Stimulated activated CD4-positive, alpha-beta T cell treated with anti-CD3 and anti-CD28 coated beads, Interleukin-4, amount 100 ng/mL, for 4 hours (primary cell): ENCODE measurements around the gene HNRNPF.
"Not testable (repeated sequence)": the region's sequence is repeated elsewhere in the genome, so short reads cannot be mapped to it uniquely, and the experiment has no call there.

ENCODE experiments used
- DNase-seq, 2 experiments: peaks; one replicate each; pipeline ENCODE4 v3.0.0-alpha.2; 2020

Gene HNRNPF, protein sequence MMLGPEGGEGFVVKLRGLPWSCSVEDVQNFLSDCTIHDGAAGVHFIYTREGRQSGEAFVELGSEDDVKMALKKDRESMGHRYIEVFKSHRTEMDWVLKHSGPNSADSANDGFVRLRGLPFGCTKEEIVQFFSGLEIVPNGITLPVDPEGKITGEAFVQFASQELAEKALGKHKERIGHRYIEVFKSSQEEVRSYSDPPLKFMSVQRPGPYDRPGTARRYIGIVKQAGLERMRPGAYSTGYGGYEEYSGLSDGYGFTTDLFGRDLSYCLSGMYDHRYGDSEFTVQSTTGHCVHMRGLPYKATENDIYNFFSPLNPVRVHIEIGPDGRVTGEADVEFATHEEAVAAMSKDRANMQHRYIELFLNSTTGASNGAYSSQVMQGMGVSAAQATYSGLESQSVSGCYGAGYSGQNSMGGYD

DNA sequence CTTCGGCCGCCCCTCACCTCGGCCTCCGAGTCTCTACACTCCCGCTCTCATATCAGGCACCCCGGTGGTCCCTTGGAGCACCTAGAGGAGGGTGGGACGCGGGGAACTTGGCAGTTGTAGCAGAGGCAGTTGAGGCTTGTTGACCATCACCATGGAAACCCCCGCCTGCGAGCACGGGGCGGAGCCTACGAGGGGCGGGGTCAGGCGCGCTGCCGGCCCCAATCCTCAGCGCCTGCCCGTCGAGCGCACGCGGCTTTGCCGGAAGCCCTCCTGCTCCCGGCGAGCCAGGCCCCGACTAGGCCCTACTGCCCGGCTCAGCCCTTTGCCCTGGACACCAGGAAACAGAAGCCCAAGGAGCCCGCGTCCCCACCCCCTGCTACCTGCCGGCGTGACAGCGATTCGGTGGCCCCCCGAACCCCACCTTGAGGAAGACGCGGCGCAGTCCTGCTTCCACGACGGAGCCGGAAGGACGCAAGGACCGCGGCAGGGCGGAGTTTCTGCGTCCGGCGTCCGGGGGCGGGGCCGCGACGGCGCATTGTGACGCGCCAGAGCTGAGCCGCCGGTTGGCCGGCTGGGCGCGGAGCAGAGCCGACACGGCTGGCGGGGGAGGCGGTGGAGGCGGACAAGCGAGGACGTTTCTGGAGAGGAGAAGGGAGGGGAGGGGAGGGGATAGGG is at the start of gene HNRNPF:
TSS of gene HNRNPF (minus strand) at position 477 of the 675 bp plus-strand sequence. CDS start 21,302 bp downstream, outside the sequence.
- DNase-seq = peak; percentile 94

DNA sequence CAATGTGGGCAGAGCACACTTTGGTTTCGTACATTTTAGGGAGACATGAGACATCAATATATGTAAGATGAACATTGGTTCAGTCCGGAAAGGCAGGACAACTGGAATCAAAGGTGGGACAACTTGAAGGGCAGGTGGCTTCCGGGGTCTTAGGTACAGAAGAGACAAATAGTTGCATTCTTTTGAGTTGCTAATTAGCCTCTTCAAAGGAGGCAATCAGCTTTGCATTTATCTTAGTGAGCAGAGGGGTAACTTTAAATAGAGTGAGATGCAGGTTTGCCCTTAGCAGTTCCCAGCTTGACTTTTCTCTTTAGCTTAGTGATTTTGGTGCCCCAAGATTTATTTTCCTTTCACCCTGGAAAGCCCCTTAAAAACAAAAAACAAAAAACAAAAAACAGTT is 49.2 kb upstream of the HNRNPF start:
- DNase-seq = no peak

DNA sequence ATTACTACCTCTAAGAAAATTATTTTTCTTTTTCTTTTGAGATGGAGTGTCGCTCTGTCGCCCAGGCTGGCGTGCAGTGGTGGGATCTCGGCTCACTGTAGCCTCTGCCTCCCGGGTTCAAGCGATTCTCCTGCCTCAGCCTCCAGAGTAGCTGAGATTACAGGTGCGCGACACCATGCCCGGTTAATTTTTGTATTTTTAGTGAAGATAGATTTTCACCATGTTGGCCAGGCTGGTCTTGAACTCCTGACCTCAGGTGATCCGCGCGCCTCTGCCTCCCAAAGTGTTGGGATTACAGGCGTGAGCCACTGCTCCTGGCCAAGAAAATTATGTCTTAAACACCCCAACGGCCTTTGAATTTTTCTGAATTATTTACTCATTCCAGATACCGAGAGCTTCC is 47.6 kb upstream of the HNRNPF start:
- not testable (repeated sequence) for DNase-seq

DNA sequence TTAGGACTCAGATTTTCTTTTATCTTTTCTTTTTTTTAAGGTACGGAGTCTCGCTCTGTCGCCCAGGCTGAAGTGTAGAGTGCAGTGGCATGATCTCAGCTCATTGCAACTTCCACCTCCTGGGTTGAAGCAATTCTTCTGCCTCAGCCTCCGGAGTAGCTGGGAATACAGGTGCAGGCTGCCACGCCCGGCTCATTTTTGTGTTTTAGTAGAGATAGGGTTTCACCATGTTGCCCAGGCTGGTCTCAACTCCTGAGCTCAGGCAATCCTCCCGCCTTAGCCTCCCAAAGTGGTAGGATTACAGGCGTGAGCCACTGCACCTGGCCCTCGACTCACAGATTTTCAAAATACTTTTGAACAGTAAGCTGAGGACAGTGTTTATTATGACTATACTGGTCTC is 45.0 kb upstream of the HNRNPF start:
- not testable (repeated sequence) for DNase-seq

DNA sequence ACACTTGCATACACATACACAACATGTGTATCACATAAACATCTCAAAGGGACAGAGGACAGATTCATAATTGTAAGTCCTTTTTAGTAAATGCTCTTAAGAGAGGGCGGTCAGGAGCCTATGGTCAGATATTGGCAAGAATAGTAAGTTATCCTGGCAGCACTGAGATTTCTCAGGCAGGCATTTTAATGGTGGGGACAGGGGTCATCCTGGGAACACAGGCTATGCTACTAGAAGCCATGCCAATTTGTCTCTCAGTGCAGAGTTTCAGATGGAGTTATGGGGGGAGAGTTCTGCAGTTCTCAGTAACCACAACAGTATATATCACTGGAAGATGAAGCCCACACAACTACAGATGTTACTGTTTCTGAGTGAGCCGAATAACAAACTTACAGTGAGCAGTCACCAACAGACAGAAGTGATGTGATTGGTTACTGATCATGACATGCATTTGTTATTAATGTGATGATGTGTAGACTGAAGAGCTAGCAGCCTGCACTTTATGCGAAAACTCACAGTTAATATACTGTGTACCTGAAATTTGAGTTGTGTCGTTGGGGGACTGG is 44.4 kb upstream of the HNRNPF start:
- no peak for DNase-seq

DNA sequence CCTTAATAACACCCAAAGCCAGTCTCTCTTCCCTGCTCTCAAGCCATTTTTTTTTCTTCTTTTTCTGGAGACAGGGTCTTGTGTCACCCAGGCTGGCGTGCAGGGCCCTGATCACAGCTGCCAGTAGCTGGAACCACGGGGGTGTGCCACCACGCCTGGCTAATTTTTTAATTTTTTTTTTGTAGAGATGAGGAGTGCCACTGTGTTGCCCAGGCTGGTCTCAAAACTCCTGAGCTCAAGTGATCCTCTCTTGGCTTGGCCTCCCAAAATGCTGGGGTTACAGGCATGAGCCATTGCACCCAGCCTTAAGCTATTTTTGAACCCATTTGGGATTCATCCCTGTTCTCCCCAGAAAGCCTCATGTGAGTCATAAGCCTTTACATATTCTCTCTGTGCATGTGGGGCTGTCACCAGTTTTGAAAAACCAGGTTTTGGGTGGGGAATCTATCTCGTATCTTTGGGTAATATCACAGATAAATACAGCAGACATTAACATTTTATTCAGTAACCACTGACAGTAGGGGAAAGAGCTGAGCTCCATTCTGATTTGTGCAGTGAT is 43.4 kb upstream of the HNRNPF start:
- DNase-seq = no peak

DNA sequence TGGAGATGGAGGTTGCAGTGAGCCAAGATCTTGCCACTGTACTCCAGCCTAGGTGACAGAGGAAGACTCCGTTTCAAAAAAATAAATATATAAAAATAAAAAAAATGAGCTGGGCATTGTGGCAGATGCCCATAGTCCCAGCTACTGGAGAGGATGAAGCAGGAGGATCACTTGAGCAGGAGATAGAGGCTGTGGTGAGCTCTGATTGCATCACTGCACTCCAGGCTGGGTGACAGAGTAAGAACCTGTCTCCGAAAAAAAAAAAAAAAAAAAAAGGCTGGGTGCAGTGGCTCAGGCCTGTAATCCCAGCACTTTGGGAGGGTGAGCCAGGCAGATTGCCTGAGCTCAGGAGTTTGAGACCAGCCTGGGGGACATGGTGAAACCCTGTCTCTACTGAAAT is 39.8 kb upstream of the HNRNPF start:
- no peak for DNase-seq

DNA sequence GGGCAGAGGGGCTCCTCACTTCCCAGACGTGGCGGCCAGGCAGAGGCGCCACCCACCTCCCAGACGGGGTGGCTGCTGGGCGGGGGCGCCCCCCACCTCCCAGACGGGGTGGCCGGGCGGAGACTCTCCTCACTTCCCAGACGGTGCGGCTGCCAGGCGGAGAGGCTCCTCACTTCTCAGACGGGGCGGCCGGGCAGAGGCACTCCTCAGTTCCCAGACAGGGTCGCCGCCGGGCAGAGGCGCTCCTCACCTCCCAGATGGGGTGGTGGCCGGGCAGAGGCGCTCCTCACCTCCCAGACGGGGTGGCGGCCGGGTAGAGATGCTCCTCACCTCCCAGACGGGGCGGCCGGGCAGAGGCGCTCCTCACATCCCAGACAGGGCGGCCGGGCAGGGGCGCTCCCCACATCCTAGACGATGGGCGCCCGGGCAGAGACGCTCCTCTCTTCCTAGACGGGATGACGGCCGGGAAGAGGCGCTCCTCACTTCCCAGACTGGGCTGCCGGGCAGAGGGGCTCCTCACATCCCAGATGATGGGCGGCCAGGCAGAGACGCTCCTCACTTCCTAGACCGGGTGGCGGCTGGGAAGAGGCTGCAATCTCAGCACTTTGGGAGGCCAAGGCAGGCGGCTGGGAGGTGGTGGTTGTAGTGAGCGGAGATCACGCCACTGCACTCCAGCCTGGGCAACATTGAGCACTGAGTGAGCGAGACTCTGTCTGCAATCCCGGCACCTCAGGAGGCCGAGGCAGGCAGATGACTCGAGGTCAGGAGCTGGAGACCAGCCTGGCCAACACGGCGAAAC is 37.4 kb upstream of the HNRNPF start:
- DNase-seq = not testable (repeated sequence)

DNA sequence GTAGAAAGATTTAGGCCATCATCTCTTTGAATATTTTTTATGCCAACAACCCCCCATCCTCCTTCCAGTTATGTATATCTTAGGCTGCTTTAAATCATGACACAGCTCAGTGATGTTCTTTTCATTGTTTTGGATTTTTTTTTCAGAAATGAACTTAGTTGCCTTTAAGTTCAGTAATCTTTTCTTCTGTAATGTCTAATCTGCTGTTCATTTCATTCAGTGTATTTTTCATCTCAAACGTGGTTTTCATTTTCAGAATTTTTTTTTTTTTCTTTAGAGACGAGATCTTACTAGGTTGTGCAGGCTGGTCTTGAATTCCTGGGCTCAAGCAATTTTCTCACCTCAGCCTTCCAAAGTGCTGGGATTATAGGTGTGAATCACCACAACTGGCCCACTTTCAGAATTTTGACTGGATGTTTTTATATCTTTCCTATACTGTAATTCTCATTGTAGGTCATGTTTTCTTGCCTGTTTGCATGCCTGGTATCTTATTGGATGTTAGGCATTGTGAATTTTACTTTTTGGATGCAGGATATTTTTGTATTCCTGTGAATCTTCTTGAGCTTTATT is 36.0 kb upstream of the HNRNPF start:
- no peak for DNase-seq

DNA sequence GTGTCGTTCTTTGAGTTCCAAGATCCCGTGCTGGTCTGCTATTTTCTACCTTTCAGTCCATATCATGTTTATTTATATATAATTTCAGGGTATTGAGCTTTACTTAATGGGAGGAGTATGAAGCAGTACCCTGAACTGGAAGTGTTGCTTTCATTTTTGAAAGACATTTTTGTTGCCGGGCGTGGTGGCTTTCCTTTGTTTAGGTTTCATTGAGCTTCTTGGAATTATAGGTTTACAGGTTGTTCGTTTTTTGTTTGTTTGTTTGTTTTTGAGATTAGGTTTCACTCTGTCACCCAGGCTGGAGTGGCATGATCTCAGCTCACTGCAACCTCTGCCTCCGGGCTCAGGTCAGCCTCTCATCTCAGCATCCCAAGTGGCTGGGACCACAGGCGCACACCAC is 35.3 kb upstream of the HNRNPF start:
- no peak for DNase-seq

DNA sequence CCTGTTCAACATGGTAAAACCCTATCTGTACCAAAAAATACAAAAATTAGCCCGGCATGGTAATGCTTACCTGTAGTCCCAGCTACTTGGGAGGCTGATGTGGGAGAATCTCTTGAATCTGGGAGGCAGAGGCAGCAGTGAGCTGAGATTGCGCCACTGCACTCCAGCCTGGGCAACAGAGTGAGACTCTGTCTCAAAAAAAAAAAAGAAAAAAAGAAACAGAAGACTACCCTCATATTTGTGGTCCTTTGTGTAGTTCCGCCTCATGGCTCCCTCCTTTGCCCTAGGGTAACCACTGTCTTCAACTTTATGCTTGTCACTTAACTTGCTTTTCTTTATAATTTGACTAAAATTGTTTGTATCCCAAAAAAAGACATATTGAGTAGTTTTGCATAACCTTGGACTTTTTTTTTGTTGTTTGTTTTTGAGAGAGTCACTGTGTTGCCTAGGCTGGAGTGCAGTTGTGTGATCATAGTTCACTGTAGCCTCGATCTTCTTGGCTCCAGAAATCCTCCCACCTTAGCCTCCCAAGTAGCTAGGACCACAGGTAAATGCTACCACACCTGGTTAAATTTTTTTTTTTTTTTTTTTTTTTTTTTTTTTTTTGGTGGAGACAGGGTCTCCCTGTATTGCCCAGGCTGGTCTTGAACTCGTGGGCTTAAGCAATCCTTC is 31.6 kb upstream of the HNRNPF start:
- no peak for DNase-seq

DNA sequence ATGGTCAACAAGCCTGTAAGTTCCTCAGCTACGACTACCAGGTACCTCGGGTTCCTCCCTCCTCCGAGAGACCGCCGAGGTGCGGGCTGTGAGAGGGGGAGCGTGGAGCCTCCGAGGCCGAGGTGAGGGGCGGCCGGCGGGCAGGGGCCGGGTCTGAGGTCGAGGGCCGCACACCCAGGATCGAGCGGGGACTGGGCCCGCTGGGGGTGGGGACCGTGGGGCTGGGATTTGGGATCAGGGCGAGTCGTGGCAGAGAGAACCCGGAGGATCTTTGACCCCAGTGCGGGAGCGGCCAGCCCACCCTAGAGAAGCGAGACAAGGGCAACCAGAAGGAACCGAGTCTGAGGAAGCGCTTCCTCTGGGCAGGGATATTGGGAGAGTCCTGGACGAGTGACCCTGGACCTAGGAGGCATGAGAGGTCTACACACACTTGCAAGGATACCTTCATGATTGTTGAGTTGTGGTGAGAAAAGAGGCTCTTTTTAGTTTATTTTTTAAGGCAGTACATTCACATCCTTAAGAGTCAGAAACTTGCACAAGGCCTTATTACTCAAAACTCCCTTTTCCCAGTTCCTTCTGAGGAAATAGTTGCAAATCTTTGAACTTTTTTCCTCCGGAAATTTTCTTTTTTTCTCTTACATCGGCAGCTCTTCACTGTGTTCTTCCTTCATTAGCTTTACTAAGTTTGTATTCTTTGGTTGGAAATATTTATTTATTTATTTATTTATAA is 28.3 kb upstream of the HNRNPF start:
- no peak for DNase-seq

DNA sequence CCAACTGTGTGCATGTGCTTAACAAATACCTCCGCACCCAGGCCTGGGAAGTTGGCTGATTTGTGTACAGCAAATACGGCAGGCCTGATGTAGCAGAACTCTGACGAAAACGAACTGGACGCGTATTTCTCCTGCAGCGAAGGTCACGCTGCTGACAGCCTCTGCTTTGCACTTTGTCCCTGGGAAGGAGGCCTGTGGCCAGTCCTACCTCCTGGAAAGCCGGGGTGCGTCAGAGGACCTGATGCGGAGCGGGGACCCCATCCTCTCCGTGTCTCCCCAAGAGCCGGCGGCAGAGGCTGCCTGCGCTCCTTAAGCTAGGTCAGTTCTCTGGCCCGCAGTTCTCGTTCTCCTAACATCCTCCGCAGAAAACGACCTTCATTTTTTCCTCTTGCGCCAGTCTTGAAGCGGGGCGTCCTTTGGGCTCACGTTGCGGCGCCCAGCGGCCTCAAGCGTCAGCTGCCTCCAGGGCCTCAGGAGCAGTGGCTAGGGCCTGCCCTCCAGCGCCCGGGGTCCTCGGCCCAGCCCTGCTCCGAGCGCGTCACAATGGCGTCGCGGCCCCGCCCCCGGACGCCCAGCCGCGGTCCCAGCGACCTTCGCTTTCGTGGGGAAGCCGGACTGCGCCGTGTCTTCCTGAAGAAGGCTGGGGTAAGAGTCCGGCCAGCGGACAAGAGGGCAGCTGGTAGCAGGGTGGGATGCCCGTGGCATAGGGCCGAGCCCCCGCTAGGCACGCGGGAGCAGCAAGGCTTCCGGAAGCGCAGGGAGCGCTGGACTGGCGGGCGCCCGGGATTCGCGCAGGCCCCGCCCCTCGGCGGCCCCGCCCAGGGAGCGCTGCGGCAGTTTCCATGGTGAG is 27.5 kb upstream of the HNRNPF start, which contains the start of gene ZNF487:
TSS of gene ZNF487 (plus strand) at position 821 of the 850 bp plus-strand sequence. CDS start 38,703 bp downstream, outside the sequence.
- DNase-seq = peak; percentile 78 to 79

DNA sequence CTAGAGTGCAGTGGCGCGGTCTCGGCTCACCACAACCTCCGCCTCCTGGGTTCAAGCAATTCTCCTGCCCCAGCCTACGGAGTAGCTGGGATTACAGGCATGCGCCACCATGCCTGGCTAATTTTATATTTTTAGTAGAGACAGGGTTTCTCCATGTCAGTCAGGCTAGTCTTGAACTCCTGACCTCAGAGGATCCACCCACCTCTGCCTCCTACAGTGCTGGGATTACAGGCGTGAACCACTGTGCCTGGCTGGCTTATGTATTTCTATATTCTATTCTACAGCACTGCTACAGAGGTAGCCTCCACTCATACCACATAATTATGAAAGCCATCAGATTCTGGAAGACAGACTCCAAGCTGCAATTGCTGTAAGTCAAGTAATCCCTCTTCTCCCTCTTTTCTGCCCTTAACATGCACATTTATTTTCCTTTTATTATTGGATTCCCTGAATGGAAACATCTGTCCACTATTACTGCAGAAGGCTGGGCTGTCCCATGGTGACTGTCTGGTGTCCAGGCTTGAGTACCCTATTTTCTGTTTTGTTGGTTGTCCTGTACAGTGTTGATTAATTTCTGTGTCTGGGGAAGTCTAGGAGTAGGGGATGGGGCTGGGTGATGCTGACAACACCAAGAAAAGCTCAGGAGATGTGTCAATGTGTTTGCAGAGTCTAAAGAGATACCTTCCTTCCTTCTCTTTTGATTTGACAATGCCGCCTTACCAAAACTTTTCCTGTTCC is 22.1 kb upstream of the HNRNPF start:
- DNase-seq = no peak

DNA sequence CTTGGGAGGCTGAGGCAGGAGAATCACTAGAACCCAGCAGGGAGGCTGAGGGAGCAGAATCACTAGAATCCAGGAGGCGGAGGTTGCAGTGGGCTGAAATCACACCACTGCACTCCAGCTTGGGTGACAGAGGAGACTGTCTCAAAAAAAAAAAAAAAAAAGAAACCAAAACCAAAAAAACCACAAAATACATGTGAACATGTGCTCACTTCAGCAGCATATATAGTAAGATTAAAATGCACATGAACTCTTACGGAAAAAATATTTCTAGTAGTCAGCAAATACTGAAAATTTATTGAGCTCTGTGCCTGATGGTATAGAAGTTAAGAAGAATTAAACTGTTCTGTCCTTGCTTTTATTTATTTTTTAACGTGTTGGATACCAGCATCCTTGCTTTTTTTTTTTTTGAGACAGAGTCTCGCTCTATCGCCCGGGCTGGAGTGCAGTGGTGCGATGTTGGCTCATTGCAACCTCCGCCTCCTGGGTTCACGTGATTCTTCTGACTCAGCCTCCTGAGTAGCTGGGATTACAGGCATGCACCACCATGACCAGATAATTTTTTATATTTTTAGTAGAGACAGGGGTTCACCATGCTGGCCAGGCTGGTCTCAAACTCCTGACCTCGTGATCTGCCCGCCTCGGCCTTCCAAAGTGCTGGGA is 18.3 kb upstream of the HNRNPF start:
- peak; percentile 39 to 69 for DNase-seq

DNA sequence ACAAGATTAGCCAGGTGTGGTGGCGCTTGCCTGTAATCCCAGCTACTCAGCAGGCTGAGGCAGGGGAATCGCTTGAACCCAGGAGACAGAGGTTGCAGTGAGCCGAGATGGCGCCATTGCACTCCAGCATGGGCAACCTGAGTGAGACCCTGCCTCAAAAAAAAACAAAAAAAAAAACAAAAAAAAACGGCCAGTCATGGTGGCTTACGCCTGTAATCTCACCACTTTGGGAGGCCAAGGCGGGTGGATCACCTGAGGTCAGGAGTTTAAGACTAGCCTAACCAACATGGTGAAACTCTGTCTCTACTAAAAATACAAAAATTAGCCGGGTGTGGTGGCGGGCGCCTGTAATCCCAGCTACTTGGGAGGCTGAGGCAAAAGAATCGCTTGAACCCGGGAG is 17.5 kb upstream of the HNRNPF start:
- DNase-seq = not testable (repeated sequence)

DNA sequence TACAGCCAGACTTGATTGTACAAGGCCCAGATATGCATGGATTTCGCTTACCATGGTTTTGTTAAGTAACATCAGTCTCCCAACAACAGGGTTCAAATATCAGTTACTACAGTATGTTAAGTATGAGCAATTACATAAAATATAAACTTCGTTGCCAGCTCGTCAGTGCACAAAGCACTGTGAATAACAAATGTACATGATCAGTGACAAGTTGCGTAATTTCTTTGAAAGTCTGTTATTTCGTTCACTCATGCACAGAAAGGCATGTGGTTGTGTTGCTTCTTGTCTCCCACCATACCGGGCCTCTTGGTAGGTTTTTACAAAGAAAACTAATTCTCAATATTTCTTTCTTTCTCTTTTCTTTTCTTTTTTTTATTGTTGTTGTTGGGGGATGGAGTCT is 15.4 kb upstream of the HNRNPF start:
- DNase-seq = no peak

DNA sequence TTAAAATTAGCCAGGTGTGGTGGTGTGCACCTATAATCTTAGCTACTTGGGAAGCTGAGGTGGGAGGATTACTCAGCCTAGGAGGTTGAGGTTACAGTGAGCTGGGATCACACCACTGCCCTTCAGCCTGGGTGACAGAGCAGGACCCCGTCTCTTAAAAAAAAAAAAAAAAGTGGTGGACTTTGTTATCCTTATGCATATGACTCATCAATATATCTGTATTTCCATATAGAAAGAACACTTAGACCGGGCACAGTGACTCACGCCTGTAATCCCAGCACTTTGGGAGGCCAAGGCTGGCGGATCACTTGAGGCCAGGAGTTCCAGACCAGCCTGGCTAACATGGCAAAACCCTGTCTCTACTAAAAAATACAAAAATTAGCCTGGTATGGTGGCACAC is 13.0 kb upstream of the HNRNPF start:
- DNase-seq = not testable (repeated sequence)

DNA sequence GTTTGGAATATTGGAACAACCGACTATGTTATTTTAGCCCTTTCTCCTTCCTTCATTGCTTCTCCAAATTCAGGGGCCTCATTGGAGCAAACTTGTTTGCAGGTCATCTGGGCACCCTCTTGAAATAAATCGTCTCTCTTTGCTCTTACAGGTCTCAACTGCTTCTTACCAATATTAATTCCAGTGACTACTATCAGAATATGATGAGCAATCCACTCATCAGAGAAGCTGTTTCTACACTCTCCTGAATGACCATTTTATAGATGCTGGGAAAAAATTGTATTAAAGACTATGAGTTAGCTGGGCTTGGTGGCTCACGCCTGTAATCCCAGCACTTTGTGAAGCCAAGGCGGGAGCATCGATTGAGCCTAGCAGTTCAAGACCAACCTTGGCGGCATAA is 12.5 kb upstream of the HNRNPF start:
- no peak for DNase-seq
